ENCODE results near the gene B4GALT5.
A peak's percentile ranks its signal among the peaks of the same experiment; 100 is the strongest.

The B4GALT5 gene

DNA sequence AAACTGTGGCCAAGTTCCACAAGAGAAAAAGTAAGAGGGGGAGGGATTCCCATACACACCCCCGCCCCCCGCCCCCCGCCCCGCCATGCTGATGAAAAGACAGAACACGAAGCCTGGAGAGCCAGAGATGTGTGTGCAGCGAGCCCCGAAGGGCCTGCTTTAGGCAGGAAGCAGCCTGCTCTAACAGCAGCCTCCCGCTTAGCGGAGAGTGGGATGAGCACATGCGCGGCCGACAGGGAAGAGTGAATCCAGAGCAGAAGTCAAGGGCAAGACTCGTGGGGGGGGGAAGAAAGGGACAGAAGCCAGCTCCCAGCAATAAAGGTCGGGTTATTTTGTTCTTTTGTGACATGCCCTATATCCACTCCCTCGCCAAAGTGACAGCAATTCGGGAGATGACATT, 78.5 kb downstream of the B4GALT5 start:
- ATAC-seq (ENCODE audit: low read depth) (no peak), DNase-seq (ENCODE audit: low spot score) (no peak)
- TF ChIP-seq, protein P1, sequence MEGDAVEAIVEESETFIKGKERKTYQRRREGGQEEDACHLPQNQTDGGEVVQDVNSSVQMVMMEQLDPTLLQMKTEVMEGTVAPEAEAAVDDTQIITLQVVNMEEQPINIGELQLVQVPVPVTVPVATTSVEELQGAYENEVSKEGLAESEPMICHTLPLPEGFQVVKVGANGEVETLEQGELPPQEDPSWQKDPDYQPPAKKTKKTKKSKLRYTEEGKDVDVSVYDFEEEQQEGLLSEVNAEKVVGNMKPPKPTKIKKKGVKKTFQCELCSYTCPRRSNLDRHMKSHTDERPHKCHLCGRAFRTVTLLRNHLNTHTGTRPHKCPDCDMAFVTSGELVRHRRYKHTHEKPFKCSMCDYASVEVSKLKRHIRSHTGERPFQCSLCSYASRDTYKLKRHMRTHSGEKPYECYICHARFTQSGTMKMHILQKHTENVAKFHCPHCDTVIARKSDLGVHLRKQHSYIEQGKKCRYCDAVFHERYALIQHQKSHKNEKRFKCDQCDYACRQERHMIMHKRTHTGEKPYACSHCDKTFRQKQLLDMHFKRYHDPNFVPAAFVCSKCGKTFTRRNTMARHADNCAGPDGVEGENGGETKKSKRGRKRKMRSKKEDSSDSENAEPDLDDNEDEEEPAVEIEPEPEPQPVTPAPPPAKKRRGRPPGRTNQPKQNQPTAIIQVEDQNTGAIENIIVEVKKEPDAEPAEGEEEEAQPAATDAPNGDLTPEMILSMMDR (IDR thresholded peaks at IDR 0.05; ENCODE audit: poor library complexity, severe bottlenecking): no peak
- Histone ChIP-seq H3K36me3 (ENCODE audit: low read depth) (peaks cover 64% of the 10 kb centered on the region), H3K4me1 (ENCODE audit: insufficient read depth, poor library complexity, severe bottlenecking) (no peaks in the 10 kb centered on the region), H3K9me3 (ENCODE audit: severe bottlenecking) (no peaks in the 10 kb centered on the region), H3K27ac (ENCODE audit: poor library complexity, severe bottlenecking) (no peak overlapping the region), H3K4me3 (ENCODE audit: severe bottlenecking) (no peak overlapping the region), H3K27me3 (ENCODE audit: insufficient read depth, poor library complexity, severe bottlenecking) (no peaks in the 10 kb centered on the region)

DNA sequence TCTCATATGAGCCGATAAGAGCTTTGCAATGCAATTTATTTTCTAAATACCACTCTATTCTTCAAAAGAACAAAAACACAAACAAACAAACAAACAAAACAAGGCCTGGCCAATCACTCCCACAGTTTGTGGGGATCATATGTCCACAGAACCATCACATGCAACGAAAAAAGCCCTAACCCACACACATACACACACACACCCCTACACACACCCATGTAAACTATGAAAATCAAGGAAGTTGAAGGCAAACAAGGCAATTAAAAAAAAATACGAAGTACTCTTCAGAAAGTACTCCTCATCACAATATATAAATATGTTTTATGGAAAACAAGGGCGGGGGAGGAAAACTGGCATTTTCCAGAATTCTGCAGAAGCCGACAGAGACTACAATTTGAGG, 79.6 kb downstream of the B4GALT5 start:
- H3K4me1 ChIP-seq (ENCODE audit: insufficient read depth, poor library complexity, severe bottlenecking): no peaks in the 10 kb centered on the region

DNA sequence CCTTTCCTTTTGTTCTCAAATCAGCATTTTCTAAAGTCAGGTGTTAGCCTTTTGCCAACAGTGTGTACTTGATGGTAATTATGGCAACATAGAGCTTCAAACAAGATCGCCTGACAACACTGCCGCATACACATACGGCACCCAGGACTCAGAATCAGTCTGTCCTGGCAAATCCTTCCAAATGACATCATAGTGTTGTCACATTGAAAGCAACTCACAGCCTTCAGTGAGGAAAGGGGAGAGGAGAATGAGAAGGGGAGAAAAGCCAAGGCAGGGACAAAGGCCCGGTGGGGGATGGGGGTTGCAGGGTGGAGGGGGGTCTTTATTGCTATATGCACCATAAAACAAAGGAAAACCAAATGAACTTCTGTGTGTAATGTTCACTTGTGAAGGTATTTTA, 80.0 kb downstream of the B4GALT5 start:
- TF ChIP-seq, protein P1 (IDR thresholded peaks at IDR 0.05; ENCODE audit: poor library complexity, severe bottlenecking): no peak
- Histone ChIP-seq H3K27me3 (ENCODE audit: insufficient read depth, poor library complexity, severe bottlenecking) (no peaks in the 10 kb centered on the region), H3K27ac (ENCODE audit: poor library complexity, severe bottlenecking) (no peak overlapping the region), H3K4me3 (ENCODE audit: severe bottlenecking) (no peak overlapping the region), H3K4me1 (ENCODE audit: insufficient read depth, poor library complexity, severe bottlenecking) (no peaks in the 10 kb centered on the region), H3K36me3 (ENCODE audit: low read depth) (peaks cover 49% of the 10 kb centered on the region), H3K9me3 (ENCODE audit: severe bottlenecking) (no peaks in the 10 kb centered on the region)
- DNase-seq (ENCODE audit: low spot score) (no peak), ATAC-seq (ENCODE audit: low read depth) (no peak)

More for the DNA sequence above, 79.6 kb downstream of the B4GALT5 start:
- Histone ChIP-seq H3K27me3 (ENCODE audit: insufficient read depth, poor library complexity, severe bottlenecking) (no peaks in the 10 kb centered on the region), H3K36me3 (ENCODE audit: low read depth) (peaks cover 54% of the 10 kb centered on the region), H3K27ac (ENCODE audit: poor library complexity, severe bottlenecking) (no peak overlapping the region), H3K9me3 (ENCODE audit: severe bottlenecking) (no peaks in the 10 kb centered on the region), H3K4me3 (ENCODE audit: severe bottlenecking) (no peak overlapping the region)
- TF ChIP-seq, protein P1 (IDR thresholded peaks at IDR 0.05; ENCODE audit: poor library complexity, severe bottlenecking): no peak
- ATAC-seq (ENCODE audit: low read depth) (no peak), DNase-seq (ENCODE audit: low spot score) (no peak)

DNA sequence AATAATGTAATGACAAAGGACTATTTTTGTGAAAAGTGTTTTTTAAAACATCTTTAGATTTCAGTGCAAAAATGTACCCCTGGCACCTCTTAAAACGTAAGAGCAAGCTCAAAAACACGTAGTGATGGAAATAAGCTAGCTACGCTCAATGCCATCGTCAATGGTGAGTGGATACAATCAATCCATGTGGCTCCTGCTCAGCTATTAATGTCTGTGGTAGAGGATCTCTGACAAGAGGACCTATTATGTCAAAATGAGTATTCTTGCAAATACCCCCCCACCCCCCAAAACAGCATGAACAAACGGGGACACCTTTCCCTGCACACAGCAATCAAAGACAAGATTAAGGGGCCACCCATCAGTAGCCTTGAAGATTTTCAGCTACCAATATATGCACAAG, 80.7 kb downstream of the B4GALT5 start:
- Histone ChIP-seq H3K27ac (ENCODE audit: poor library complexity, severe bottlenecking) (no peak overlapping the region), H3K4me3 (ENCODE audit: severe bottlenecking) (no peak overlapping the region), H3K9me3 (ENCODE audit: severe bottlenecking) (no peaks in the 10 kb centered on the region), H3K4me1 (ENCODE audit: insufficient read depth, poor library complexity, severe bottlenecking) (no peaks in the 10 kb centered on the region), H3K27me3 (ENCODE audit: insufficient read depth, poor library complexity, severe bottlenecking) (no peaks in the 10 kb centered on the region), H3K36me3 (ENCODE audit: low read depth) (peaks cover 43% of the 10 kb centered on the region)
- ATAC-seq (ENCODE audit: low read depth): no peak
- TF ChIP-seq, protein P1 (IDR thresholded peaks at IDR 0.05; ENCODE audit: poor library complexity, severe bottlenecking): no peak
- DNase-seq (ENCODE audit: low spot score): no peak

DNA sequence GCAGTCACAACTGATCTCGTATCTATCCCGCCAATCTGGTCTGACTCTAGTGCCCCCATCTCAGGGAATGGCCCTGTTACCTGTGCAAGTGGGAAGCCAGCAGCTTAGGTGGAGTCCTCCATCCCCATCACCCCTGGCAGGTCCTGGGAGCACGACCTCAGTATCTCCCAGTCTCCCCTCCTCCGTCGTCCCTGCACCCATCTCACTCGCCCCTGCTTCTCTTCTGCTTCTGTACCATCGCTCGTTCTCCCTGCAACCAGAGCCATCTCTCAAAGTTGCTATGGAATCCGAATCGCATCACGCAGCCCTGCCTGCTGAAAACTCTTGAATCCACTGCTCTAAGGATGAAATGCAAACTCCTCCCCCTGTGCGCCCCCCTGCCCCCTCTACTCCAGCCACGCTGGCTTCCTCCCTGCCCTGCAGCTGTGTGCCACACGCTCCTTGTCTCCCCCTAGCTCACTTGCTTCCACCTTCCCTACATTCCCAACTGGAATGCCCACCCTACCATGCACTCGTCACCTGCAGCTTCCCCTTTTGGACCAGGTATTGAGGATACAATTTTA, 81.7 kb downstream of the B4GALT5 start:
- Histone ChIP-seq H3K4me3 (ENCODE audit: severe bottlenecking) (no peak overlapping the region), H3K9me3 (ENCODE audit: severe bottlenecking) (no peaks in the 10 kb centered on the region), H3K4me1 (ENCODE audit: insufficient read depth, poor library complexity, severe bottlenecking) (no peaks in the 10 kb centered on the region), H3K27me3 (ENCODE audit: insufficient read depth, poor library complexity, severe bottlenecking) (no peaks in the 10 kb centered on the region), H3K27ac (ENCODE audit: poor library complexity, severe bottlenecking) (no peak overlapping the region), H3K36me3 (ENCODE audit: low read depth) (peaks cover 32% of the 10 kb centered on the region)
- DNase-seq (ENCODE audit: low spot score): no peak
- ATAC-seq (ENCODE audit: low read depth): peak; percentile 6; the same call in 1 of the 3 replicates
- TF ChIP-seq, protein P1 (IDR thresholded peaks at IDR 0.05; ENCODE audit: poor library complexity, severe bottlenecking): no peak
